Transverse colon (tissue), 3 donors: Measurements from ENCODE around the gene FRAS1.
"Not testable (repeated sequence)": the region's sequence is repeated elsewhere in the genome, so short reads cannot be mapped to it uniquely, and the experiment has no call there.

Experiments
- POLR2A ChIP-seq: fragments of 450-650 bp; IDR thresholded peaks from one replicate; pipeline ENCODE4 v1.6.1; 2016; ENCODE audit warnings: antibody characterized with exemption, mild to moderate bottlenecking, moderate library complexity
- TF ChIP-seq, protein P1 (sequence below), 5 experiments: fragments of 200-600 bp in 3 of 5; fragments of 450-650 bp in 2 of 5; sonication (generic) in 3 of 5; IDR thresholded peaks; 1 replicate in 2 of 5; 2 replicates in 3 of 5; pipeline ENCODE4 v1.5.1; 2016 to 2017; ENCODE audit warnings: antibody characterized with exemption in 5 of 5, inconsistent platforms in 3 of 5, mild to moderate bottlenecking in 2 of 5, moderate library complexity in 1 of 5

DNA sequence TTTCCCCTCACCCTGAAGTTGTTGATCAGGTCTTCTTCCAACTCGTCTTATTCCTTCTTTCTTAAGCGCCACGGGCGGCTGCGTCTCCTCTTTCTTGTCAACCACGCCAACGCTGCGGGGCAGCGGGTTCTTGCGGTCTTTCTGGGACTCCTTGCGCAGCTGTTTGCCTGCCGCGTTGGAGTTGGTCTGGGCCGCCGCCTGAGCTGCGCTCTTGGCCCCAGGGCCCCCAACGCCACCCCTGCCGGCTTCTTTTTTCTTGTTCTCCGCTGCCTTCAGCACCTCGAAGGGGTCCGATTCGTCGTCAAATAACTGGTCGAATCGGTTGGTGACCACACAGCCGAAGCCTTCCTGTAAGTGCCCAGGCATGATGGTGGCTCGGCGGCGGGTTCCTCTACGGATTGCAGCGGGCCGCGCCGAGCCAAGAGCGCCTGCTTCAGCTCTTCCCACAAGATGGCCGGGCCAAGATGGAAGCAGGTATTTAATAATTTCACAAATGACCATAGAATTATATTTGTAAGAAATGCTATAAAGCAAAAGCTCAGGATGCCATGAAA lies 124.6 kb downstream of the FRAS1 start:
- TF ChIP-seq POLR2A = not testable (repeated sequence)
- TF ChIP-seq, protein P1, sequence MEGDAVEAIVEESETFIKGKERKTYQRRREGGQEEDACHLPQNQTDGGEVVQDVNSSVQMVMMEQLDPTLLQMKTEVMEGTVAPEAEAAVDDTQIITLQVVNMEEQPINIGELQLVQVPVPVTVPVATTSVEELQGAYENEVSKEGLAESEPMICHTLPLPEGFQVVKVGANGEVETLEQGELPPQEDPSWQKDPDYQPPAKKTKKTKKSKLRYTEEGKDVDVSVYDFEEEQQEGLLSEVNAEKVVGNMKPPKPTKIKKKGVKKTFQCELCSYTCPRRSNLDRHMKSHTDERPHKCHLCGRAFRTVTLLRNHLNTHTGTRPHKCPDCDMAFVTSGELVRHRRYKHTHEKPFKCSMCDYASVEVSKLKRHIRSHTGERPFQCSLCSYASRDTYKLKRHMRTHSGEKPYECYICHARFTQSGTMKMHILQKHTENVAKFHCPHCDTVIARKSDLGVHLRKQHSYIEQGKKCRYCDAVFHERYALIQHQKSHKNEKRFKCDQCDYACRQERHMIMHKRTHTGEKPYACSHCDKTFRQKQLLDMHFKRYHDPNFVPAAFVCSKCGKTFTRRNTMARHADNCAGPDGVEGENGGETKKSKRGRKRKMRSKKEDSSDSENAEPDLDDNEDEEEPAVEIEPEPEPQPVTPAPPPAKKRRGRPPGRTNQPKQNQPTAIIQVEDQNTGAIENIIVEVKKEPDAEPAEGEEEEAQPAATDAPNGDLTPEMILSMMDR (IDR thresholded peaks at IDR 0.05) = not testable (repeated sequence)
